GM21786 (cell line): ENCODE data around the gene HES5.

ENCODE experiments used
- ATAC-seq: cut with Tn5 transposase; IDR thresholded peaks from one replicate; pipeline ENCODE4 v1.9.1; 2021; ENCODE audit not compliant: unreplicated experiment

The HES5 gene

GRCh38 chr1:2501820-2502119, 28.3 kb downstream of the HES5 start:
- ATAC-seq: no peak

- ATAC-seq: no peak
These were observed 28.8 kb downstream of the HES5 start for GRCh38 chr1:2501041-2501819.

GRCh38 chr1:2499986-2500596, 30.0 kb downstream of the HES5 start:
- ATAC-seq: no peak

- ATAC-seq: no peak
These were observed 30.8 kb downstream of the HES5 start for GRCh38 chr1:2499260-2499659.

GRCh38 chr1:2498648-2499047, 31.4 kb downstream of the HES5 start:
- no peak for ATAC-seq

GRCh38 chr1:2497891-2498290, 32.2 kb downstream of the HES5 start:
- ATAC-seq: no peak

- ATAC-seq: no peak
These were observed 33.3 kb downstream of the HES5 start for GRCh38 chr1:2496746-2497145.

GRCh38 chr1:2496087-2496622, 33.9 kb downstream of the HES5 start:
- no peak for ATAC-seq

GRCh38 chr1:2495546-2495945, 34.5 kb downstream of the HES5 start:
- no peak for ATAC-seq

- ATAC-seq: no peak
These were observed 35.0 kb downstream of the HES5 start for GRCh38 chr1:2495026-2495425.

- no peak for ATAC-seq
These were observed 35.8 kb downstream of the HES5 start for GRCh38 chr1:2494323-2494693.

- ATAC-seq: no peak
These were observed 36.3 kb downstream of the HES5 start for GRCh38 chr1:2493691-2494322.

GRCh38 chr1:2493218-2493617, 36.8 kb downstream of the HES5 start:
- ATAC-seq: no peak

- ATAC-seq: no peak
These were observed 38.0 kb downstream of the HES5 start for GRCh38 chr1:2492091-2492490.

GRCh38 chr1:2489615-2490014, 40.4 kb downstream of the HES5 start:
- no peak for ATAC-seq

- no peak for ATAC-seq
These were observed 41.4 kb downstream of the HES5 start for GRCh38 chr1:2488688-2489087.

GRCh38 chr1:2486558-2486957, 43.5 kb downstream of the HES5 start:
- no peak for ATAC-seq

- ATAC-seq: no peak
These were observed 44.0 kb downstream of the HES5 start for GRCh38 chr1:2486041-2486440.

GRCh38 chr1:2483970-2484369, 46.1 kb downstream of the HES5 start:
- no peak for ATAC-seq

GRCh38 chr1:2483026-2483425, 47.0 kb downstream of the HES5 start:
- ATAC-seq: no peak

GRCh38 chr1:2482588-2482987, 47.5 kb downstream of the HES5 start:
- no peak for ATAC-seq

- no peak for ATAC-seq
These were observed 48.2 kb downstream of the HES5 start for GRCh38 chr1:2481885-2482284.
